ENCODE data around the gene FNDC7. TPM values are rescaled to one million over a fixed set of nuclear protein-coding genes. Genes with fewer than 3 reads are reported as not detected.

FNDC7 gene, protein sequence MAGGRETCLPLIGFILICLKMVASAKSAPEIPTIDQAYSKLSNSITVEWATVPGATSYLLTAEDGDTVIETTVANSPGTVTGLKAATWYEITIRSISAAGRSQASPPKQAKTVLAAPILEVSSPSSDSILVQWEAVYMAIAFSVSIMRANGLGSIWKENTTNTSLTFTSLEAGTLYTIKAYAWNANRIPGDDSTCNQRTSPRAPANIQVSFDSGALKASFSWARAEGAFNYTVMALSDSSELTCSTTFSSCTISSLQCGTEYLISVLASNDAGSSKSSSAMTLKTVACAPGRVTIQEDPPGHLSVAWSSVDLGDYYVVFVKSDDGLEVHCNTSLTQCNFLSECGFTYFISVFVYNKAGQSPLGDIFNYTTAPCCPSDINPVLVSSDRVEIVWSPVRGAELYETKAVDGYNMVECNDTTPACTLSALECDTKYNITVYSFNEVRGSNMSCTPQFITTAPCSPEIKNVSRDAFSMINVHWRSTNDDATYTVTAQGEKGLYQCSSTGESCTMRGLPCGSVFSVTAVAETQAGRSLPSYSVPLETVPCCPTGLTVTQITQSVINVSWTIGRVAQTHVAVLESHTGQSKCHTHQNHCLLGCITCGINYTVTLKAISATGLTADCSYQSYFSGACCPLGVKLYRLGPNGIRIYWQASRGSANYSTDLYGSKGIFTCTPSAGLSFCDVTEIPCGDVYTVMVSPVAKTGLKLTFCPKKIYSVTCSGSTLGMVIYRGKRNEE
- total RNA-seq (under 1 TPM in 5 of 9 donors, not detected in 4; 0.11 to 0.71 (median 0.19) TPM), polyA plus RNA-seq (under 1 TPM in 1 of 3 donors, not detected in 2; 0.03 TPM)
- long read RNA-seq, donor 1: 0 reads
- long read RNA-seq, donor 2: 0 reads
- long read RNA-seq, donor 3: 0 reads
- long read RNA-seq, donor 4: 0 reads
- long read RNA-seq, donor 5: 0 reads
- long read RNA-seq, donor 6: 0 reads
- long read RNA-seq, donor 7: 0 reads
- long read RNA-seq, donor 8: 0 reads
- long read RNA-seq, donor 9: 0 reads
- long read RNA-seq, donor 10: 0 reads

DNA sequence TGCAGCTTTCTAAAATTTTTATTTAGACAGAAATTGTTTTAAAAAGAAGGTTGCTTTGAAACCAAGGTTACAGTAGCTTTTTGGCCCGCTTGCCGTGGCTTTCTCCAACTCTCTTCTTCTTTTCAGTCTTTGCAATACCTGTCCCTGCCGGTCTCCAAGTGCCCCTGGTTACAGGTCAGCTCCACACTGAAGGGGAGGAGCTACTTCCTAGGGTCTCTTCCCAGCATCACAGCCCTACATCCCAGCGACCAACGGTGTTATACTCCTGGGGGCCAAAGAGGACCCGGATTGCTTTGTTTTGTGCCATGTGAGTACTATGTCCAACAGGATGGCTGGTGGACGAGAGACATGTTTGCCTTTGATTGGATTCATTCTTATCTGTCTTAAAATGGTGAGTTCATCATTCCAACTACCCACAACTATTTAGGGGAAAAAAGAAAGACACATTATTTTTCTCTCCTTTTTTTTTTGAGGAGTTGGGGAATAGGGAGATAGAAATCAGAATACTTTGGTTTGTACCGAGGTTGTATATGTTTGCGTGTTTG is at the start of gene FNDC7:
Gene FNDC7, plus strand, starts transcription at position 303 of the 545 bp plus-strand sequence. Its CDS starts 26 bp downstream, at position 329.
- WGBS, 4 donors: 47 to 56% (median 54%) methylated on average over 8 to 9 of the region's 9 CpGs
- no peak for TF ChIP-seq POLR2A (IDR thresholded peaks at IDR 0.05)
- TF ChIP-seq, protein P1, sequence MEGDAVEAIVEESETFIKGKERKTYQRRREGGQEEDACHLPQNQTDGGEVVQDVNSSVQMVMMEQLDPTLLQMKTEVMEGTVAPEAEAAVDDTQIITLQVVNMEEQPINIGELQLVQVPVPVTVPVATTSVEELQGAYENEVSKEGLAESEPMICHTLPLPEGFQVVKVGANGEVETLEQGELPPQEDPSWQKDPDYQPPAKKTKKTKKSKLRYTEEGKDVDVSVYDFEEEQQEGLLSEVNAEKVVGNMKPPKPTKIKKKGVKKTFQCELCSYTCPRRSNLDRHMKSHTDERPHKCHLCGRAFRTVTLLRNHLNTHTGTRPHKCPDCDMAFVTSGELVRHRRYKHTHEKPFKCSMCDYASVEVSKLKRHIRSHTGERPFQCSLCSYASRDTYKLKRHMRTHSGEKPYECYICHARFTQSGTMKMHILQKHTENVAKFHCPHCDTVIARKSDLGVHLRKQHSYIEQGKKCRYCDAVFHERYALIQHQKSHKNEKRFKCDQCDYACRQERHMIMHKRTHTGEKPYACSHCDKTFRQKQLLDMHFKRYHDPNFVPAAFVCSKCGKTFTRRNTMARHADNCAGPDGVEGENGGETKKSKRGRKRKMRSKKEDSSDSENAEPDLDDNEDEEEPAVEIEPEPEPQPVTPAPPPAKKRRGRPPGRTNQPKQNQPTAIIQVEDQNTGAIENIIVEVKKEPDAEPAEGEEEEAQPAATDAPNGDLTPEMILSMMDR (IDR thresholded peaks at IDR 0.05): no peak
- H3K27me3 ChIP-seq: no peaks in the 10 kb centered on the region
- intact Hi-C loops (cut with DNase I): no loop called here
- H3K36me3 ChIP-seq (replicated peaks in 1 of 2): no peaks in the 10 kb centered on the region
- H3K27ac ChIP-seq: no peak within 1 kb of the TSS
- H3K9me3 ChIP-seq (replicated peaks in 1 of 3): no peaks in the 10 kb centered on the region
- no peaks in the 10 kb centered on the region for H3K4me1 ChIP-seq (replicated peaks in 1 of 2)
- H3K4me3 ChIP-seq: no peak within 1 kb of the TSS
- DNase-seq: no peak

DNA sequence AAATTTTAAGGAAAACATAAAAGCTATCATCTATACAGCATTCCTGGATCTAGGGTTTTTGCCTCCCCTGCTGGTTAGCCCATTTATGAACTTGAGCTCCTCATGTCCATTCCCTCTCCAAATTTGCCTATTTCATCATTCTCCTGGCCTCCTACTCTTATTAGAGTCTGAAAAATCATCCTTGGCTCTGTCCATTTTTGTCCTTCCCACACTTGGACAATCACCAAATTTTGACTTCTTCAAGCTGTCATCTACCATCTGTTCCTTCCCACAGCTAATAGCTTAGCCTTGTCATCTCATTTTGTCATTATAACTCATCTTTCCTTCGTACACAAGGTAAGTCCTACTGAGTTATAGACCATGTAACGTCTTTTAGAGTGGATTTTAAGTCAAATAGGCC is 49.6 kb upstream of the FNDC7 start:
- Histone ChIP-seq H3K4me1 (replicated peaks in 1 of 2) (peaks cover 0 to 9% of the 10 kb centered on the region in 2 donors), H3K4me3 (no peak overlapping the region), H3K9me3 (replicated peaks in 1 of 3) (no peaks in the 10 kb centered on the region), H3K36me3 (replicated peaks in 1 of 2) (no peaks in the 10 kb centered on the region), H3K27me3 (no peaks in the 10 kb centered on the region), H3K27ac (no peak overlapping the region)
- no peak for TF ChIP-seq POLR2A (IDR thresholded peaks at IDR 0.05)
- TF ChIP-seq, protein P1 (IDR thresholded peaks at IDR 0.05): no peak
- WGBS, 4 donors: 64 to 81% (median 75%) methylated on average over 2 of the region's 2 CpGs
- DNase-seq: no peak
- intact Hi-C loops (cut with DNase I): no loop called here

DNA sequence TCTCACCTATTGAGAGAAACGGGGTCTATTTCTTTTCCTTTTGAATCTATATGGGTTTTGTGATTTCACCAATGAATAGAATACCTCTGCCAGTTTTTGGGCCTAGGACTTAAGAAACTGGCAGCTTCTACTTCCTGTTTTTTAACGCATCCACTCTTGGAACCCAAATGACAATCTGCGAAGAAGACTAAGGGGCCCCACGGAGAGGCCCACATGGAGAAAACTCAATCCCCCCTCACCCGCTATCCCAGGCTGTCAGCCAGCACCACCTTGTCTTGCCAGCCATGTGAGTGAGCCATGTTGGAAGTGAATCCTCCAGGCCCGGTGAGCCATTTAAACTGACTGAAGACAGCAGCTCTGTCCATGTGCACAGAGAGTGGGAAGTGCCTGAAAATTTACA is 48.2 kb upstream of the FNDC7 start:
- 81 to 86% (median 83%) methylated on average over 4 to 6 of the region's 6 CpGs for WGBS, 4 donors
- H3K4me1 ChIP-seq (replicated peaks in 1 of 2): peaks cover 0 to 9% of the 10 kb centered on the region in 2 donors
- no peaks in the 10 kb centered on the region for H3K9me3 ChIP-seq (replicated peaks in 1 of 3)
- no peak for DNase-seq
- no peaks in the 10 kb centered on the region for H3K27me3 ChIP-seq
- no peak overlapping the region for H3K4me3 ChIP-seq
- H3K27ac ChIP-seq: no peak overlapping the region
- no peaks in the 10 kb centered on the region for H3K36me3 ChIP-seq (replicated peaks in 1 of 2)
- intact Hi-C loops (cut with DNase I): no loop called here
- no peak for TF ChIP-seq POLR2A (IDR thresholded peaks at IDR 0.05)
- TF ChIP-seq, protein P1 (IDR thresholded peaks at IDR 0.05): no peak

DNA sequence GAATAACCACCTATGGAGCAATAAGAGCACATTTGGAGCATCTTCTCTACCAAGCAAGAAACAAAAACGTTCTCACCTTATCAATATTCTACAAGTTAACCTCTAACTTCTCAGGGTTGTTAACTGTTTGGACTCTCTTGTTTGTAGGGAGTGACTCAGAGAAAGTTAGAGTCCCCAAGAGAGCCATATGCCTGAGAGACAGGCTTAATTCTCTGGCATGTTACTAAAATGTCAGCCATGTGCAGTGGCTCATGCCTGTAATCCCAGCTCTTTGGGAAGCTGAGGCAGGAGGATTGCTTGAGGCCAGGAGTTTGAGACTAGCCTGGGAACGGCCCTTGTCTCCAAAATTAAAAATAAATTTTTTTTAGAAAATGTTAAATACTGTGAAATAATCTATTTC is 47.6 kb upstream of the FNDC7 start:
- TF ChIP-seq POLR2A (IDR thresholded peaks at IDR 0.05): no peak
- TF ChIP-seq, protein P1 (IDR thresholded peaks at IDR 0.05): no peak
- no peaks in the 10 kb centered on the region for H3K27me3 ChIP-seq

More for the DNA sequence above, 47.6 kb upstream of the FNDC7 start:
- Histone ChIP-seq H3K27ac (no peak overlapping the region), H3K9me3 (replicated peaks in 1 of 3) (no peaks in the 10 kb centered on the region), H3K4me3 (no peak overlapping the region), H3K4me1 (replicated peaks in 1 of 2) (peaks cover 0 to 9% of the 10 kb centered on the region in 2 donors), H3K36me3 (replicated peaks in 1 of 2) (no peaks in the 10 kb centered on the region)
- intact Hi-C loops (cut with DNase I): no loop called here
- WGBS, 4 donors: 70 to 83% (median 80%) methylated on average over 2 of the region's 2 CpGs
- no peak for DNase-seq

Measured in adrenal gland (tissue), 19 donors.